Cardiac muscle cell (in vitro differentiated cells and primary cell): ENCODE measurements around the gene NRL. TPM values are rescaled to one million over a fixed set of nuclear protein-coding genes. Genes with fewer than 3 reads are reported as not detected.
A peak's percentile ranks its signal among the peaks of the same experiment; 100 is the strongest.

Experiments used
- DNase-seq, 2 donors: peaks; one replicate each; pipeline versions ENCODE4 v3.0.0 to v3.0.0-alpha.2; 2010 to 2017; ENCODE audit warnings: low read depth in 1 of 2, low spot score in 1 of 2
- H3K27ac ChIP-seq: fragments of 200-600 bp; sonication (generic); 2 replicates; pipeline ENCODE4 v1.5.1; 2016
- H3K27me3 ChIP-seq: fragments of 200-600 bp; sonication (generic); 2 replicates; pipeline ENCODE4 v1.6.0; 2016; ENCODE audit warnings: control low read depth
- H3K36me3 ChIP-seq: fragments of 200-600 bp; sonication (generic); 2 replicates; pipeline ENCODE4 v1.5.1; 2016; ENCODE audit warnings: control low read depth
- H3K4me1 ChIP-seq: fragments of 200-600 bp; sonication (generic); 2 replicates; pipeline ENCODE4 v1.8.1; 2017; ENCODE audit warnings: low read depth, mild to moderate bottlenecking, mixed run types
- H3K4me3 ChIP-seq: fragments of 200-600 bp; sonication (generic); 2 replicates; pipeline ENCODE4 v1.5.1; 2016; ENCODE audit warnings: mild to moderate bottlenecking
- H3K9me3 ChIP-seq: fragments of 200-600 bp; sonication (generic); 2 replicates; pipeline ENCODE4 v1.5.1; 2017; ENCODE audit warnings: low read depth, mild to moderate bottlenecking, control low read depth
- polyA plus RNA-seq: library from polyadenylated mRNA; unstranded; fragments of >200 nt; fragmentation: Nextera tagmentation; extraction: Ambion mirVana; gene quantifications from 2 replicates; pipeline ENCODE4 v1.2.1, GENCODE V29; 2016
- total RNA-seq: library from RNA; depleted of rRNA; stranded (reverse); fragments of >200 nt; gene quantifications from 2 replicates; pipeline ENCODE4 v1.2.3, GENCODE V29; 2016
- TF ChIP-seq, protein P1 (sequence below): IDR thresholded peaks from 2 replicates; pipeline ENCODE4 v1.5.1; 2012; ENCODE audit warnings: low read depth, mild to moderate bottlenecking, low read length

Gene NRL
- total and polyA plus RNA-seq, 2 experiments from 2014 or later: 4.2 to 5.1 TPM

DNA sequence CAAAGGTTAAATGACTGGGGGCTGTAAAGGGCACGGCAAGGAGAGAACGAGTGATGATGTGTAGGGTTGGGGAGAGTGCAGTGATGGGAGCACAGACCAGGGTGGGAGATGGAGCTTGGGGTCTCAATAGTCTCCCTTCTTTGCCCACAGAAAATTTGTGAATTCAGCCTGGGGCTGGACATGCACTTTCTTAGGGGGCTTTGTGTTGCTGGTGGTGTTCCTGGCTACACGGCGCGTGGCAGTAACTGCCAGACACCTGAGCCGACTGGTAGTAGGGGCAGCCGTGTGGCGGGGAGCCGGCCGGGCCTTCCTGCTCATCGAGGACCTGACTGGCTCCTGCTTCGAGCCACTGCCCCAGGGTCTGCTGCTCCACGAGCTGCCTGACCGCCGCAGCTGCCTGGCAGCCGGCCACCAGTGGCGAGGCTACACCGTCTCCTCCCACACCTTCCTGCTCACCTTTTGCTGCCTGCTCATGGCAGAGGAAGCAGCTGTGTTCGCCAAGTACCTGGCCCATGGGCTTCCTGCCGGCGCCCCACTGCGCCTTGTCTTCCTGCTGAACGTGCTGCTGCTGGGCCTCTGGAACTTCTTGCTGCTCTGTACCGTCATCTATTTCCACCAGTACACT is 17.4 kb upstream of the NRL start:
- H3K9me3 ChIP-seq: no peaks in the 10 kb centered on the region
- H3K36me3 ChIP-seq: no peaks in the 10 kb centered on the region
- H3K27ac ChIP-seq: peak overlapping the region; percentile 96
- no peak for DNase-seq
- H3K4me3 ChIP-seq: peak overlapping the region; percentile 8
- H3K4me1 ChIP-seq: peaks cover 40% of the 10 kb centered on the region
- no peaks in the 10 kb centered on the region for H3K27me3 ChIP-seq
- TF ChIP-seq, protein P1, sequence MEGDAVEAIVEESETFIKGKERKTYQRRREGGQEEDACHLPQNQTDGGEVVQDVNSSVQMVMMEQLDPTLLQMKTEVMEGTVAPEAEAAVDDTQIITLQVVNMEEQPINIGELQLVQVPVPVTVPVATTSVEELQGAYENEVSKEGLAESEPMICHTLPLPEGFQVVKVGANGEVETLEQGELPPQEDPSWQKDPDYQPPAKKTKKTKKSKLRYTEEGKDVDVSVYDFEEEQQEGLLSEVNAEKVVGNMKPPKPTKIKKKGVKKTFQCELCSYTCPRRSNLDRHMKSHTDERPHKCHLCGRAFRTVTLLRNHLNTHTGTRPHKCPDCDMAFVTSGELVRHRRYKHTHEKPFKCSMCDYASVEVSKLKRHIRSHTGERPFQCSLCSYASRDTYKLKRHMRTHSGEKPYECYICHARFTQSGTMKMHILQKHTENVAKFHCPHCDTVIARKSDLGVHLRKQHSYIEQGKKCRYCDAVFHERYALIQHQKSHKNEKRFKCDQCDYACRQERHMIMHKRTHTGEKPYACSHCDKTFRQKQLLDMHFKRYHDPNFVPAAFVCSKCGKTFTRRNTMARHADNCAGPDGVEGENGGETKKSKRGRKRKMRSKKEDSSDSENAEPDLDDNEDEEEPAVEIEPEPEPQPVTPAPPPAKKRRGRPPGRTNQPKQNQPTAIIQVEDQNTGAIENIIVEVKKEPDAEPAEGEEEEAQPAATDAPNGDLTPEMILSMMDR: no peak

DNA sequence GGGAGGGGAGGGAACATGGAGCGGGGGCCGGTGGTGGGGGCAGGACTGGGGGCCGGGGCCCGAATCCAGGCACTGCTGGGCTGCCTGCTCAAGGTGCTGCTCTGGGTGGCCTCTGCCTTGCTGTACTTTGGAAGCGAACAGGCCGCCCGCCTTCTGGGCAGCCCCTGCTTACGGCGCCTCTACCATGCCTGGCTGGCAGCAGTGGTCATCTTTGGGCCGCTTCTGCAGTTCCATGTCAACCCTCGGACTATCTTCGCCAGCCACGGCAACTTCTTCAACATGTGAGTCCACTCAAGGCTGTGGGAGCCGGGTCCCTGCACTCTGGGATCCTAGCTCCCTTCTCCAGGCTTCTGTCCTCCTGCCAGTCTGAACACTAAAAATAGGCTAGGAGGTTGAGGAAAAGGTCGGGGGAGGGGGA is 16.8 kb upstream of the NRL start:
- no peaks in the 10 kb centered on the region for H3K9me3 ChIP-seq
- no peaks in the 10 kb centered on the region for H3K36me3 ChIP-seq
- H3K4me3 ChIP-seq: peak overlapping the region; percentile 8

DNA sequence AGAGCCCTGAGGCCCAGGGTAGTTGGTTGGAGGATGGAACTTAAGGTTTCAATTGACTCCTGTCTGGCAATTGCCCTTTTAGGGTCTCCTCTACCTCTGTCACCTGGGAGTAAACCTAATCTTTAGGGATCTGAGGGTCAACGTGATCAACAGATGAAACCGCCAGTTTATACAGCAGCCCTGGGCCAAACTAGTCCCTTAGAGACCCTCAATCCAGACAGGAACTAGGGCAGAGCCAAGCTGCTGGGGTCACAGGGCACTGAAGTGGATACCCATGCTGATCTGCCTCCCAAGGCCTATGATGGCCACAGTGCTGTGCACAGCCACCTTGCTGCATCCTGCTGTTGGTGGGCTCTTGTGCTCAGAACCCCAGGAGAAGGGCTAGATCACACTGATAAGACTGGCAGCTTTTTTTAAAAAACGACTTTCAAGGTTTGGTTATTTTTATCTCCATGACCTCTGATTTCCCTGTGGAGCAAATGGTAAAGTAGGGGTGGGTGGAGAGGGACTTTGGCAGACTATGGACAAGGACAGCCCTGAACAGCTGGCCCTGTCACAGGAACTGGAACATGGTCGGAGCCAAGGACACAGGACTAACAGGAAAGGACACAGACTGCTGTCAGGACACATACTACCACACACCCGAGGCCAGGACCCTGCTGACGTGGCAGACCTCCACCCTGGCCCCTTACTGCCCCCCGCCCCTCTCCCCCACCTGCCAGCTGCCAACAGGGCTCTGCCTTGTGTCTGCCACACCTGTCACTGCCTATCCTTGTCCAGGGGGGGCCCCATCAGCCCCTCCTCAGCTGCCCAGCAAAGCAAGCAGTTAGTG is 16.2 kb upstream of the NRL start:
- H3K36me3 ChIP-seq: no peaks in the 10 kb centered on the region
- no peaks in the 10 kb centered on the region for H3K27me3 ChIP-seq
- peak in 1 of 2 donors; percentile 86 for DNase-seq
- H3K9me3 ChIP-seq: no peaks in the 10 kb centered on the region
- peaks cover 40% of the 10 kb centered on the region for H3K4me1 ChIP-seq
- peak overlapping the region; percentile 8 for H3K4me3 ChIP-seq
- TF ChIP-seq, protein P1: no peak
- H3K27ac ChIP-seq: peak overlapping the region; percentile 96

More for the DNA sequence above, 16.8 kb upstream of the NRL start:
- peak in 1 of 2 donors; percentile 51 for DNase-seq
- peaks cover 40% of the 10 kb centered on the region for H3K4me1 ChIP-seq
- no peaks in the 10 kb centered on the region for H3K27me3 ChIP-seq
- TF ChIP-seq, protein P1: no peak
- H3K27ac ChIP-seq: peak overlapping the region; percentile 96

DNA sequence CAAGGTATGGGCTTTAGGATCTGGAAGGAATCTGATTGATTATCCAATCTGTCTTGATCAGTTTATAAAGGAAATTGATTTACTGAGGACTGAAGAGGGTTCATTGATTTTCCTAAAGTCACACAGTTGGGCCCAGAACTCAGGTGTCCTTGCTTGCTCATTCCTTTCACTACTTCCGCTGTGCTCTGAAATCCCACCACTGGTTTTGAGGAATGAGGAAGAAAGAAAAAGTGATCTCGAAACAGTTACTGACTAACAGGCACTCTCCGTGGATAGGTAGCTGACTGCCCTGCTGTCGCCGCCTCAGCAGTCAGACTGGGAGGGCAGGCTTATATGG is 15.6 kb upstream of the NRL start, which contains the start of gene FITM1:
Gene FITM1, plus strand, starts transcription at position 280 of the 337 bp plus-strand sequence. CDS start 905 bp downstream, outside the sequence.
- TF ChIP-seq, protein P1: no peak
- H3K9me3 ChIP-seq: no peaks in the 10 kb centered on the region
- H3K27me3 ChIP-seq: no peaks in the 10 kb centered on the region
- H3K4me3 ChIP-seq: peak within 1 kb of the TSS; percentile 8
- H3K27ac ChIP-seq: peak within 1 kb of the TSS; percentile 96
- H3K4me1 ChIP-seq: peaks cover 40% of the 10 kb centered on the region
- DNase-seq: peak in 1 of 2 donors; percentile 28
- no peaks in the 10 kb centered on the region for H3K36me3 ChIP-seq

DNA sequence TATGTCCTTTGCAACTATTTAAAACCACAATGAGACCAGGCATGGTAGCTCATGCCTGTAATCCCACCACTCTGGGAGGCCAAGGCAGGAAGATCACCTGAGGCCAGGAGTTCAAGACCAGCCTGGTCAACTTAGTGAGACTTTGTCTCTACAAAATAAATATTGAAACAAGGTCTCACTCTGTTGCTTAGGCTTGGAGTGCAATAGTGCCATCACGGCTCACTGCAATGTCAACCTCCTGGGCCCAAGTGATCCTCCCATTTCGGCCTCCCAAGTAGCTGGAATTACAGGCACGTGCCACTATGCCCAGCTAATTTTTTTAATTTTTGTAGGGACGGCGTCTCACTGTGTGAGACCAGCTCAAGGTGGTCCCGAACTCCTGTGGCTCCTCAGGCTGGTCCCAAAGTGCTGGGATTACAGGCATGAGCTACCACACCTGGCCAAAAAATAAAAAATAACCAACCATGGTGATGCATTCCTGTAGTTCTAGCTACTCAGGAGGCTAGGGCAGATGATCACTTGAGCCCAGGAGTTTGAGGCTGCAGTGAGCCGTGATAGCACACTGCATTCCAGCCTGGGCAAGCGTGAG is 14.8 kb upstream of the NRL start:
- H3K27ac ChIP-seq: peak overlapping the region; percentile 96
- H3K4me1 ChIP-seq: peaks cover 40% of the 10 kb centered on the region

More for the DNA sequence above, 14.8 kb upstream of the NRL start:
- Histone ChIP-seq H3K4me3 (no peak overlapping the region), H3K27me3 (no peaks in the 10 kb centered on the region), H3K36me3 (no peaks in the 10 kb centered on the region), H3K9me3 (no peaks in the 10 kb centered on the region)
- TF ChIP-seq, protein P1: no peak
- DNase-seq: no peak
